Stimulated activated naive CD4-positive, alpha-beta T cell (primary cell): ENCODE measurements around the gene SARS2.
"Not testable (repeated sequence)": the region's sequence is repeated elsewhere in the genome, so short reads cannot be mapped to it uniquely, and the experiment has no call there.

Experiments
- DNase-seq, 6 experiments: peaks; one replicate each; lab custom pipeline; 2025; lab: John Stamatoyannopoulos, UW

Gene SARS2

DNA sequence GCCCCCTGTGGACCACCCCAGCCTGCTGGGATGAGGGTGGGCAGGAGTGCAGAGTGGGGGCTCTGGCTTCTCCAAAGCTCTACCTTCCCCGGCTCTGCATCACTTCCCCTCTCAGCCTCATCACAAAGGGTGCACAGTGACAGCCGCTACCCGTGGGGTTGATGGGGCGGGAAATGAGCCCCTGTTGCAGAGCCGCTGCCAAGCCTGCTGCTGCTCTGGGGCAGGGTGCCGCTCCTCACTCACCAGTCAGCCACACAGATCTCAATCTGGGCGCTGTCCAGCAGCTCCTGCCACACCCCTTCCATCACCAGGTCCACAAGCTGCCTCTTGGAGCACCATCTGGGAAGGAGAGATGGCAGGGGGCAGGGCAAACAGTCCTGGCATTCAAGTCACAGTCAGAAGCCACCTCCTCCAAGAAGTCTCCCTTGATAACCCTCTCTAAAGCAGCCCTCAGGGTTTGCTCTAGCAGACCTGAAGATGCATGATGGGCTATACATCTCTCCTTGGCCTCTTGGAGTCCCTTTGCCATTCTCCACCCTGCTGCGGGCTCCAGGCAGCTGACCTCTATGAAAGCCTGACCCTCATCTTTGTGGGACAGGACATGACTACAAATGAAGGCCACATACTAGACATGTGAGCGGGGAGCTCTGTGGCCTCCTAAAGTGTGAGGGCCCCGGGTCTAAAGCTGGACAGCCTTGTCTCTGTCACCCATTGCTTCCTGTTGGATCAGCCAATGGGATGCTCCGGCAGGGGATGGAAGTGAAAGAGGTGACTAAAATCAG lies 15.9 kb upstream of the SARS2 start:
- no peak for DNase-seq

DNA sequence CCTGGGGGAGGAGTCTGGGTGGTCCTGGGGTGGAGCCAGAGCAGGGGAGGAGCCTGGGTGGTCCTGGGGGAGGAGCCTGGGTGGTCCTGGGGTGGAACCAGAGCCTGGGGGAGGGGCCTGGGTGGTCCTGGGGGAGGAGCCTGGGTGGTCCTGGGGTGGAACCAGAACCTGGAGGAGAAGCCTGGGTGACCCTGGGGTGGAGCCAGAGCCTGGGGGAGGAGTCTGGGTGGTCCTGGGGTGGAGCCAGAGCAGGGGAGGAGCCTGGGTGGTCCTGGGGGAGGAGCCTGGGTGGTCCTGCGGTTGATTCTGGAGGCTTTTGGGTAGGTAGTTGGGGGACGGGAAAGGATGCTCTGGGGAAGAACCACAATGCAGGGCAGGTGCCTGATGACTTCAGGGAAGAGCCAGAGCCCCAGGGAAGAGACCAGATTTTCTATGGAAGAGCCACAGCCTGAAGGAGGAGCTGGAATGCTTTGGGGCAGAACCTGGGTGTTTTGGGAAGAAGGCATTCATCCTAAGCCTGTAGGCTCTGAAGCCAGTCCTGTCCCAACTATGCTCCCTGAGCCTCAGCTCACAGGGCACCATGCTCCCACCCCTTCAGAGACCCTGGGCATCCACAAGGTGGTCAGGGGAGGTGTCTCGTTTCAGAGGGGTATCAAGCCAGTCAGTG lies 15.1 kb upstream of the SARS2 start:
- peak in 1 of 6 experiments; percentile 2 for DNase-seq

DNA sequence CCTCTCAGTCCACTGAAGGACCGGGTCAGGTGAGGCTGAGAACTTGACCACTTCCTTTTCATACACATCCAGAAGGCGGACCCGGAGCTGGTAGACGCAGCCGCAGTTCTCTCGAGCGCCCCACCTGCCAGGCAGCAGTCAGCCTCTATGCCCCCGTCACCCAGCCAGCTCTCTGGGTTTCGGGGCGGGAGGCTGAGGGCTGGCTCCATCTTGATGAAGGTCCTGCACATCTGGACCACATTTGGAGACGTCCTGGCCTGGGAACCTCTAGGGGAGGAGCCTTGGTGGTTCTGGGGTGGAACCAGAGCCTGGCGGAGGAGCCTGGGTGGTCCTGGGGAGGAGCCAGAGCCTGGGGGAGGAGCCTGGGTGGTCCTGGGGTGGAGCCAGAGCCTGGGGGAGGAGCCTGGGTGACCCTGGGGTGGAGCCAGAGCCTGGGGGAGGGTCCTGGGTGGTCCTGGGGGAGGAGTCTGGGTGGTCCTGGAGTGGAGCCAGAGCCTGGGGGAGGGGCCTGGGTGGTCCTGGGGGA lies 14.5 kb upstream of the SARS2 start:
- no peak for DNase-seq

DNA sequence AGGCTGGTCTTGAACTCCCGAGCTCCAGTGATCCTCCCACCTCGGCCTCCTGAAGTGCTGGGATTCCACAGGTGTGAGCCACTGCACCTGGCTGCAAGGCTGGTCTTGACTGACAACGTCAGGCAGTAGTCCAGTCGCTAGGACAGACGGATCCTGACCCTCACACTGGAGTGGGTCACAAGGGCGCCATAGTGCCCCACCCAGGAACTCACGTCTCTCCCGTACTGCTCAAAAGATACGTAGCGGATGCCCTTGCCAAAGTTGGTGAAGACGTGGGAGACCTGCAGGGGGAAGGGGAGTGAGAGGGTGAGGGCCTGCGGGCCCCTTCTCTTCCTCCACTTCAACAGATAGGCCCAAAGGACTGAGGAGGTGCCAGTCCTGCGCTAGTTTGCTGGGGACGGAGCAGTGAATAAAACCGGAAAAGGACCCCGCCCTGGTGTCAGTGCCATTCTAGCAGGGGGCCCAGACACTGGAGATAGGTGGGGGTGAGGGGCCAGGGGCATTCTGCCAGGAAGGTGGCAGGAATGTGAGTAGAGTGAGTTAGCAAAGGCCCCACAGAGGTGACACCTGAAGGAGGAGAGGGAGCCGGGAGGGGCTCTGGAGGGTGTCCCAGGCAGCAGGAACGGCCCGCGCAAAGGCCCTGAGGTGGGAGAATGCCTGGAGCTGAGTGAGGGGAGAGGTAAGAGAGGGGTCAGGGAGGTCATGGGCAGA lies 12.1 kb upstream of the SARS2 start:
- no peak for DNase-seq

DNA sequence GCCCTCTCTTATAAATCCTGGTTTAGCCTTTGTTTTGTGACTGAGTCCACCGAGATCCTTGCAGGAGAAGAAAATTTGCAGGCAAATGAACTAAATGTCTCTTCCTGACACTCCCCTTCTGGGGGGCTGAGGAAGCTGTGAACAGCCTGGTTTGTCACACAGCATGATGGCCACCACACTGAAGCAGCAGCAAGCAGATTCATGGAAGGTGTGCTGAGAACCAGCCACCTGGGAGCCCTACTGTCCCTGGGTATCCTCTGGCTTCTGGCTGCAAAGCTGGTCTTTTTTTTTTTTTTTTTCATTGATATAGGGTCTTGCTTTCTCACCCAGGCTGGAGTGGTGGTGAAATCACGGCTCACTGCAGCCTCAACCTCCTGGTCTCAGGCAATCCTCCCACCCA lies 11.4 kb upstream of the SARS2 start:
- no peak for DNase-seq

DNA sequence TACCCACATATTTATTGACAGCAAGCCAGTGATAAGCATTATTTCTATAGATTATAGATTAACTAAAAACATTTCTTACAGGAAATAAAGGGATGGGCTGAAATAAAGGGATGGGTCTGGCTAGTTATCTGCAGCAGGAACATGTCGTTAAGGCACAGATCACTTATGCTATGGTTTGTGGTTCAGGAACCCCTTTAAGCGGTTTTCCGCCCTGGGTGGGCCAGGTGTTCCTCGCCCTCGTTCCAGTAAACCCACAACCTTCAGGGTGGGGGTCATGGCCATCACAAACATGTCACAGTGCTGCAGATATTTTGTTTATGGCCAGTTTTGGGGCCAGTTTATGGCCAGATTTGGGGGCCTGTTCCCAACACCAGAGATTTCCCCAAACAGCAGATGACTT lies 10.9 kb upstream of the SARS2 start:
- not testable (repeated sequence) for DNase-seq

DNA sequence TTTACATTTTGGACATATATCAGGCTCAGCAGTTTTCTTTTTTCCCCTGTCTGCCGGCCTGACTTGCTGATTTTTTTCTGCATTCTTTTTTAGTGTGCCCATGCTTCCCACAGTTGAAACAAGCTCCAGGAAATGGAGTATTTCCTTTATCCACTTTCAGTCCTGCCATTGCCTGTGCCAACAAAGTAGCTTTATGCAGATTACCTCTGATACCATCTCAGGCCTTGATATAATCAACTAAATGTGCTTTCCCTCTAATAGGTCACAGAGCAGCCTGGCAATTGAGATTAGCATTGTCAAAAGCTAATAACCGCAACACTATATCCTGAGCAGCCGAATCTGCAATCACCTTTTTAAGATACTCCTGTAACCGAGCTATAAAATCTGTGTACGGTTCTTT lies 9.4 kb upstream of the SARS2 start:
- no peak for DNase-seq

DNA sequence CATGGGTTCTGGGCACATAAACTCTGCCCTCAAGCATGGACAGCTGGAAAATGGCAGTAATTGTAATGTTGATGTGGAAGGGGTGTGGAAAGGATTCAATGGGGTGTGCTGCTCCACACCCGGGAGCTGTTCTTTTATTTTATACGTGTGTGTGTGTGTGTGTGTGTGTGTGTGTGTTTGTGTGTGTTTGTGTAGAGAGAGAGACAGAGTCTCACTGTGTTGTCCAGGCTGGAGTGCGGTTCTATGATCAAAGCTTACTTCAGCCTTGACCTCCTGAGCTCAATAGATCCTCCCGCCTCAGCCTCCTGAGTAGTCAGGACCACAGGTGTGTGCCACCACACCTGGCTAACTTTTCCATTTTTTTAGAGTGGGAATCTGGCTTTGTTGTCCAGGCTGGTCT lies 3.0 kb upstream of the SARS2 start:
- no peak for DNase-seq

DNA sequence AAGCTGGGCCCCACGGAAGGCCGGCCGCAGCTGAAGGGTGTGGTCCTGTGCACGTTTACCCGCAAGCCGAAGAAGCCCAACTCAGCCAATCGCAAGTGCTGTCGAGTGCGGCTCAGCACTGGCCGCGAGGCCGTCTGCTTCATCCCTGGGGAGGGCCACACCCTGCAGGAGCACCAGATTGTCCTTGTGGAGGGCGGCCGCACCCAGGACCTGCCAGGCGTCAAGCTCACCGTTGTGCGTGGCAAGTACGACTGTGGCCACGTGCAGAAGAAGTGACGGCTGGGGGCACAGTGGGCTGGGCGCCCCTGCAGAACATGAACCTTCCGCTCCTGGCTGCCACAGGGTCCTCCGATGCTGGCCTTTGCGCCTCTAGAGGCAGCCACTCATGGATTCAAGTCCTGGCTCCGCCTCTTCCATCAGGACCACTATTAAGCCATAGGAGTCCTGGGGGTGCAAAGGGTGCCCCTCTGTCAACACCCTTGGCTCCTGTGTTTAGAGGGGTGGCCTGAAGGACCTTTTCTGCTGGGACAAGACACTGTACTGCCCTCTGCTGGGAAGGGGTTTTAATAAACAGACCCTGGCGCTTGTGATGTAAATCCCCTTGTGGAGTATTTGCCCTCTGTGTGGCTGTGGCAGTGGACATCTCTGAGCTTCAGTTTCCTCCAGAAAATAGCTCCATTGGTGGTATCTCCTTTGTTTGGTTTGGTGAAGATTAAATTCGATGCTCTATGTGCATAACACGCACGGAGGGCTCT lies 2.0 kb upstream of the SARS2 start:
- peak in 4 of 6 experiments; percentile 4 to 18 (median 12) for DNase-seq

DNA sequence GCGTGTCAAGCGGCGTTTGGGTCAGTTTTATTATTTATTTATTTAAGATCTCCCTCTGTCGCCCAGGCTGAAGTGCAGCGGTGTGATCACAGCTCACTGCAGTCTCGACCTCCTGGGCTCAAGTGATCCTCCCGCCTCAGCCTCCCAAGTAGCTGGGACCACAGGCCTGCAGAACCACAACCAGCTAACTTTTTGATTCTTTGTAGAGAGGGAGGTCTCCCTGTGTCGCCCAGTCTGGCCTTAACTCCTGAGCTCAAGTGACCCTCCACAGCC lies 894 bp upstream of the SARS2 start:
- no peak for DNase-seq

DNA sequence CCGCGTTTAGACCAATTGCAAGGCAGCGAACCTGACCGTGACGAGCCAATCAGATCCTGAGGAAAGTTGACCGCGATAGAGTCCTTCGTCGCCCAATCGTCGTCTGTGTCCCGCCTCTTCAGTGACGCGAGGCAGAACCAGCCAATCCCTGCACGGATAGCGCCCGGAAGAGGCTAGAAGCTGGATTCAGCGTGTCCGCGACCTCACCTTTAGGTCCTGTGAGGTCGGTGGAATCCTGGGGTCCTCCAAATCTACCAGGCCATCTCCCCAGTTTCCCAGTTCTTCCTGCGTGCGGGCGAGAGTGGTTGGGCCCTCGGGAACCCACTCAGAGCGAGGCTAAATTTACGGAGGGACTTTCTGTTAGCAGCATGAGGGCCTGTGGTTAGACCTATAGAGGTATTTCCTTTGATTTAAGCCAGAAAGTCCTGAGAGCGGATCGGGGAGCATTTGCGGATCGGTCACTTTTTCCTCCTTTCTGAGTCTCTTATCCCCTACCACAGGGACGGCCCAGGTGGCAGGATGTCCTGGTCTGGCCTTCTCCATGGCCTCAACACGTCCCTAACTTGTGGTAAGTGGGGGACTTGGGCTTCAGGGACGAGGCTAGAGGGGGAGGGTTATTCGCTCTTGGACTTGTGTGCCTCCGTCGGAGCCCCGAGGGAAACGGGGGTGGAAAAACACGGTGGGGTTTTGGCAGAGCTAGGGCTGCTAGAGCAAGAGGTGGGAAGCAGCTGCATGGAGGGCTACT lies 385 bp upstream of the SARS2 start, which contains the start of gene MRPS12:
Gene MRPS12, plus strand, starts transcription at position 169 of the 745 bp plus-strand sequence. Its CDS starts 351 bp downstream, at position 520.
- DNase-seq: peak in 3 of 6 experiments; percentile 97 to 98 (median 98)

DNA sequence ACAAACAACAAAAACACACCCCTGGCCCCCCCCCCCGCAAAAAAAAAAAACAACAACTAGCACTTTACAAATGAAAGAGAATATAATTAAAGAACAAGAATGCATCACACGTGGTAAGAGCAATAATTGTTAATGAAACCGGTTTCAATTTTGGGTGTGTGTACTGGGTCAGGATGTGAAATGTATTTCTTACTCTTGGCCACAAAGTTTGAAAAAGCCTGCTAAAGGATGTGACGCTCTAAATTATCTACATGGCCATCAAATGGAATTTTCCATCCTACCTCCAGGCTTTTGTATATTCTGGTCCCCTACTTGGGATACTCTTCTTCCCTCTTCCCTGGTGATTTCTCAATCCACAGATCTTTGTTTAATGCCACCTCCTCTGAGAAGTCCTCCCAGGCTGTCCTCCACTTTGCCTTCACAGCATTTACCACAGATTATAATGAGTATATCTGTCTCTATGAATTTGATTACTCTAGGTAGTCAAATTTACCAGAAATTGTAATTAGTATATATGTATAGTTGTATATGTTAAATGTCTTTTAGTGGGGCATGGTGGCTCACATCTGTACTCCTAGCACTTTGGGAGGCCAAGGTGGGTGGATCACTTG lies 2.1 kb downstream of the SARS2 start:
- DNase-seq: no peak

DNA sequence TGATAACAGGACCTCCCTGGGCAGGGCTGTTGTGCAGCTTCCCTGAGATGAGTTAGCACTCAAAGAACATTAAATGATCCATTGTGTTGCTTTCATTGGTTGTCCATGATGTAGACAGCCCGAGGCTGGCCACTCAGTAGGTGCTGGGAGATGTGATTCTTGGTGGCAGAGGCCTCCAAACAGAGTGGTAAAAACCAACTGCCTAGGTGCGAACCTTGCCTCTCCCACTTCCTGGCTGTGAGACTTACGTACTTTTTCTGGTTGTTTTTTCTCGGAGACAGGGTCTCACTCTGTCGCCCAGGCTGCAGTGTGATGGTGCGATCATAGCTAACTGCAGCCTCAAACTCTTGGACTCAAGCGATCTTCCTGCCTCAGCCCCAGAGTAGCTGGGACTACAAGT lies 6.2 kb downstream of the SARS2 start:
- no peak for DNase-seq

DNA sequence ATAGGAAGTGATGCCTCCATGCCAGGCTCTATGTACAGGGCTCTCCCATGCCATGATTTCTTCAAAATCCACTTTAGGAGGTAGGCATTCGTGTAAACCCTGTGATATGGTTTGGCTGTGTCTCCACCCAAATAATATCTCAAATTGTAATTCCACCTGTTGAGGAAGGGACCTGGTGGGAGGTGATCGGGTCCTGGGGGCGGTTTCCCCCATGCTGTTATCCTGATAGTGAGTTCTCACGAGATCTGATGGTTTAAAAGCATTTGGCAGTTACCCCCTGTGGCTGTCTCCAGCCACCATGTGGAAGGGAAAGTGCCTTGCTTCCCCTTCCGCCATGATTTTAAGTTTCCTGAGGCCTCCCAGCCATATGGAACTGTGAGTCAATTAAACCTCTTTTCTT lies 8.1 kb downstream of the SARS2 start:
- DNase-seq: no peak

DNA sequence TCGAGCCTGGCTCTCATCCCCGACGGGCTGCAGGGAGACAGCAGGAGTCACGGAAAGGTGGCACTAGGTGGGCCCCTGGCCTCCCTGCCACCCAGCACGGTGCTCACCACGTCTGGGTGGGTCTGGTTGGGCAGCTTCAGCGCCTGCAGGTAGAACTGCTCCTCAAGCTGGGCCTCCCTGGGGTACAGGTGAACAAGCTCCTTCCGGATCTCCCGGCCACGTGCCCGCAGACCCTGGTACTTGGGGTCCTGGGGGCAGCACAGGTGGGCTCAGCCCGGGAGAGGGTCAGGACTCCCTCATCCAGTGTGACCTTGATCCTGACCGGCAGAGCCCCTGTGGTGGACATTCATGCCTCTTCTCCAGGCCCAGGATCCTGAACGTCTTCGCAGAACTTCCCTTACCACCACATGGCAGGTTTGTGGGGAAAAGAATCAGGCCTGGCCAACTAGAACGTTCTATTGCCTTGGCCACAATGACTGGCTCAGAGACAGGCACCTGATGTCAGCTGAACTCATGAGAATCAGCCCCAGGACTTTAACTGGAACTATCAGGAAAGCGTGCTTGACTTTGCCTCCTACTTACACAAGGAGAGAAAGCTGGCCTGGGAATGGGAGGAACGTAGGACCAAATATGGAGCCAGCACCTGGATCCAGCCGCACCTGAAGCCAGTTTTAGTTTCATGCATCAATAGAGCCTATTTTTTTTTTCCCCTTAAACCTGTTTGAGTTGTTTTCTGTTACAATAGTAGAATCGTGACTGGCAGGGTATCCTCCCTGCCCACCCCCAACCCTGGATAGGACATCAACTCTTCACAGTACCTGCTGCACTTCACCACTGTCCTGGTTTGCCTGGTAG lies 8.9 kb downstream of the SARS2 start:
- no peak for DNase-seq

DNA sequence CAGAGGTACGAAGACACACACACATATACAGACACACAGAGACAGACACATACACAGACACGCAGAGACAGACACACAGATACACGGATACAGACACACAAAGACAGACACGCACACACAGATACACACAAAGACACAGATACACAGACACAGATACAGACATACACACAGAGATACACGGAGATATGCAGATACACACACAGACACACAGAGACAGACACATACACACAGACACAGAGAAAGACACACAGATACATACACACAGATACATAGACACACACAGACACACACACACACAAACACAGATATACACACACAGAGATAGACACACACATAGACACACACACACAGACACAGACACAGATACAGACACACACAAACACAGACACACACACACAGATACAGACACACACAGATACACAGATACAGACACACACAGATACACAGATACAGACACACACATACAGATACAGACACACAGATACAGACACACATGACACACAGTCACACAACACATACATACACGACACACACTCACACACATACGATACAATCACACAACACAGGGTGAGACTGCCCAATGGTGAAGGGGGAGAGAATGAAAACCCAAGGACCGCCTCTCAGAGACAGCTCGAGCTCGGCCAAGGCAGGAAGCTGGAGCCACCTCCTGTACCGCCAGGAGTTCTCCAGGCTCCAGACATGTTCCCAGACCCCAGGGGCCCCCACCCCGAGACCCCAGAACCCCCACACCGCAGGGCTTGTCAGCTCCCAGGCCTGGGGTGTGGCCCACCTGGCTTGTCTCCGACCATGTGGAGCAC lies 9.8 kb downstream of the SARS2 start:
- DNase-seq: no peak

DNA sequence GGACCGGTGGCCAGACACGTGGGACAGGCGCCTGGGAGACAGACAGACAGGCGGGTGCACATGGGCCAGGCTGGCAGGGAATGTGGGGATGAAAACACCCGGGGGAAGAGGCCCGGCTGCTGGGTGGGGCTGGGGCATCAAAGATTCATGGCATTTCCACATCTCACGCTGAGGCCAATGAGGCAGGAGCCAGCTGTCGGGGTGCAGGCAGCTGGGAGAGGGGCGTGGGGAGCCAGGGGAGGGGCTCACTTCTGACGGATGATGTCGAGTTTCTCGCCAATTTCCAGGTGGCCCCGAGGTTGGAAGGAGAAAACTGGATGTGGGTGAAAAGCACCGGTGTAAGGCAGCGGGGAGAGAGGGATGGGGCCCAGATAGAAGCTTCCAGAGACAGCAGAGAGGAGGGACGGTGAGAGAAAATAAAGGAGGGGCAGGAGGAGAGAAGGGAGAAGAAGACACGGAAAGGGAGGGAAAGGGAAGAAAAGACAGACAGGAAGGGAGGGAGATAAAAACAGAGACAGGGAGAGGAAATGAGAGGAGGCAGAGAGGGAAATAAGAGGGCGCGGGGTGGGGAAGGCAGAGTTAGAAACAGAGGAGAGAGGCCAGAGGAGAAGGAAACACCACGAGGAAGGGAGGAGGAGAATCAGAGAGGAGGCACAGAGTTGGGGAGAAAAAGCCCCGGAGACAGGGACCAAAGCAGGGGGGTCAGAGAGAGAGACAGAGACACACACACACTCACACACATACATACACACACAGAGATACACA lies 10.5 kb downstream of the SARS2 start:
- DNase-seq: no peak

DNA sequence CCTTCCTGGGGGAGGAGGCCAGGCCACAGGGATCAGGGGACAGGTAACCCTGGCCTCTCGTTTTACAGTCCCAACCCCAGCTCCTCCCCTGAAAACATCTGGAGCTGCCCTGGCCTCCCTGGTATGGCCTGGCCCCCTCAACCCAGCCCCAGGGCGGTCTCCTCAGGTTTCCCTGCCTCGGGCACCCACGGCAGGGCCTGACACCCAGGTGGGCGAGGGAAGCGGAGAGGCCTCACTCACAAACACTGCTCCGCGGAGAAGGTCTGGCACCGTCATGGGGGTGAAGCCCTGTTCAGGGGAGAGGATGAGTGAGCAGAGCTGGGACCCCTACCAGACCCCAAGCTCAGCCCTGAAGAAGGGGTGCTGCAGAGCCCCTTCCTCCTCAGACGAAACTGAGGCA lies 12.0 kb downstream of the SARS2 start:
- no peak for DNase-seq
